NCI-H2171 (cell line): ENCODE results near the gene FOXB1.

Experiments used
- DNase-seq: peaks from one replicate; lab custom pipeline; 2025; lab: John Stamatoyannopoulos, UW

The FOXB1 gene

GRCh38 chr15:59998950-59999611 is 5.0 kb upstream of the FOXB1 start:
- DNase-seq, result no peak

GRCh38 chr15:59999612-60000112 is 4.4 kb upstream of the FOXB1 start:
- DNase-seq, result no peak

- DNase-seq, result no peak
These were observed 3.8 kb upstream of the FOXB1 start for GRCh38 chr15:60000113-60000823.

DNA sequence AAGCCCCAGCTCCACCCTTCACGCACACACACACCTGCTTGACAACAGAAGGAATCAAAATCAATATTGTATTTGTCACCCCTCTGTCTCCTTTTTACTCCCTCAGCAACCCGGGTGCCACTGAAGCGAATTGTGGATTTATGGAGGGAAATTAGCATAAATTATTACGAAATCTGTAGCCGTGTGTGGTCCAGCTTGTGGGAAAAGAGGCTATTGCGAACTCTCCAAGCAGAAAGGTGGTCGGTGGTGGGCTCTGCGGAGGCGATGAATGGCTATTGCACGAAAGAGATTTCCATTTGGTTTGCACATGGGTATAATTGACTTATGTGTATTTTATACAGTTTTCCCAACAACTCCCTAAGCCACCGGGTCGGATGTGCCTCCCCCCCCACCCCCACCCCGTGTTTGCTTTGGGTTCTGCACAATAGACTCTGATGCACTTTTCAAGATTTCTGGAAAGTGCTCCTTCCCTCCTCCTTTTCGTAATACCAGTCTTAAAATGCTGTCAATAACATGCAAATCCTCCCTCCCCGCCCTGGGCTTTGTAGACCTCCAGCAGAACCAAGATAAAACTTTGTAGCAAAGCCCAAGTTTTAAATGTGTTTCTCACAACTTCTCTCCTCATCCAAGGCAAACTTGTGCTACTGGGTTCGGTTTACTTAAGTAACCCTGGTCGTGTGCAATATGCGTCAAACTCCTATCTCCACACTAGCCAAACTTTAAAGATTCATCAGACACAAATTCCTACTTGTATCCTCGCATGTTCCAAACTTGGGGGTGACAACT is 3.1 kb upstream of the FOXB1 start:
- DNase-seq, result no peak

DNA sequence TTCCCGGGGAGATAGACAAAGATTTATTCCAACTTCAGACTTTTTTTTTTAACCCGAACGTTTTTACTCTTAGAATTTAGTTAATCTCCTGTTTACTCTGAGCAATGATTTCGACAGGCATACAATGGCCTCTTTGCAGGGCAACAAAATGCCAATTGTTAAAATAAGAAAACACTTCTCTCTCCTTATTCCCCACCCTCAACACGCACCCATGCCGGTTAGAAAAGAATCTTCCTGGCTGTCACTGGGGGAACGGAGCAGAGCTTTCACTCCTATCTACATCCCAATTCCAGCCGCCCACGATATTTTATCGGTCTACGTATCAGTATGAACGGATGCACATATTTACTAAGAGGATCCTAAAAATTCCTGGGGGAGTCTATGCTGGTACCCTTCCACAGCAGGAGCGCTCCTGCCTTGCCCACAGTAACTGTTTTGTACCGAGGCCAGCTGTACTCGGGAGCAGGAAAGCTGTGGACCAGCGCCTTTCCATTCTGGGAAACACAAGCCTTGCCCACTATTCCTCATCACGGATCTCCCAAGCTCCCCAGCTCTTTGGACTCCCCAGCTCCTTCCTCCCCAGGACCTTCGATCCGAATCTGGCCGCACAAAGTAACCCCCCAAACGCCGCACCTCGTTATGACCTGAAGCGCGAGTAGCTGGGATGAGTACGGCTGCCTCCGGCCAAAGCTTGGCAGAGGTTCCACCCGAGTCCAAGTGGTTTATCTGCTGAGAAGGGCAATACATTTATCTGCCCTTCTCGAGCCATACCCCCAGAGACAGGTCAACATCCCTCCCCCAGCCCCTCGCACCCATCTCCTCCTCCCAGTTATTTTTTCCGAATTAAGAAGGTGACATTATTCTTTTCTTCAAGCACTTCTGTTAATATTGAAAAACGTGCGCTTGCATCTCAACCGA is 2.2 kb upstream of the FOXB1 start:
- DNase-seq, result no peak

GRCh38 chr15:60002528-60003218 is 1.4 kb upstream of the FOXB1 start:
- no peak for DNase-seq

- DNase-seq, result no peak
These were observed 685 bp upstream of the FOXB1 start for GRCh38 chr15:60003243-60004008.

GRCh38 chr15:60004846-60005351 is 788 bp downstream of the FOXB1 start:
- DNase-seq, result no peak

DNA sequence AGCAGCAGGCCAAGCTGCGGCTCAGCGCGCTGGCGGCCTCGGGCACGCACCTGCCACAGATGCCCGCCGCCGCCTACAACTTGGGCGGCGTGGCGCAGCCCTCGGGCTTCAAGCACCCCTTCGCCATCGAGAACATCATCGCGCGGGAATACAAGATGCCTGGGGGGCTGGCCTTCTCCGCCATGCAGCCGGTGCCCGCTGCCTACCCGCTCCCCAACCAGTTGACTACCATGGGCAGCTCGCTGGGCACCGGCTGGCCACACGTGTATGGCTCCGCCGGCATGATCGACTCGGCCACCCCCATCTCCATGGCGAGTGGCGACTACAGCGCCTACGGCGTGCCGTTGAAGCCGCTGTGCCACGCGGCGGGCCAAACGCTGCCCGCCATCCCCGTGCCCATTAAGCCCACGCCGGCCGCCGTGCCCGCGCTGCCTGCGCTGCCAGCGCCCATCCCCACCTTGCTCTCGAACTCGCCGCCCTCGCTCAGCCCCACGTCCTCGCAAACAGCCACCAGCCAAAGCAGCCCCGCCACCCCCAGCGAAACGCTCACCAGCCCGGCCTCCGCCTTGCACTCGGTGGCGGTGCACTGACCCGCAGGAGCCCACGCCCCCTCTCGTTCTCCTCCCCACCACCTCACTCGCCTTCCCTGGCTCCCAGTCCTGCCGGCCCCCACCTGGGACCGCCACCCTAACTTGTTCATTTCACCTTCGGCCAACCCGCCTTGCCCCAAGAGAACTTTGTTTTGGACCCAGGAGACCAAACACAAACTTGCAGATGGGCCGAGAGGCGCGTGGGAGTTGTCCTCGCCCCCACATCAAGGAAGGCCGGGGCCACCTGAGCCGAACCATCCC is 1.5 kb downstream of the FOXB1 start:
- DNase-seq, result no peak

- no peak for DNase-seq
These were observed 2.2 kb downstream of the FOXB1 start for GRCh38 chr15:60006203-60006862.

- DNase-seq, result no peak
These were observed 2.8 kb downstream of the FOXB1 start for GRCh38 chr15:60006873-60007272.

DNA sequence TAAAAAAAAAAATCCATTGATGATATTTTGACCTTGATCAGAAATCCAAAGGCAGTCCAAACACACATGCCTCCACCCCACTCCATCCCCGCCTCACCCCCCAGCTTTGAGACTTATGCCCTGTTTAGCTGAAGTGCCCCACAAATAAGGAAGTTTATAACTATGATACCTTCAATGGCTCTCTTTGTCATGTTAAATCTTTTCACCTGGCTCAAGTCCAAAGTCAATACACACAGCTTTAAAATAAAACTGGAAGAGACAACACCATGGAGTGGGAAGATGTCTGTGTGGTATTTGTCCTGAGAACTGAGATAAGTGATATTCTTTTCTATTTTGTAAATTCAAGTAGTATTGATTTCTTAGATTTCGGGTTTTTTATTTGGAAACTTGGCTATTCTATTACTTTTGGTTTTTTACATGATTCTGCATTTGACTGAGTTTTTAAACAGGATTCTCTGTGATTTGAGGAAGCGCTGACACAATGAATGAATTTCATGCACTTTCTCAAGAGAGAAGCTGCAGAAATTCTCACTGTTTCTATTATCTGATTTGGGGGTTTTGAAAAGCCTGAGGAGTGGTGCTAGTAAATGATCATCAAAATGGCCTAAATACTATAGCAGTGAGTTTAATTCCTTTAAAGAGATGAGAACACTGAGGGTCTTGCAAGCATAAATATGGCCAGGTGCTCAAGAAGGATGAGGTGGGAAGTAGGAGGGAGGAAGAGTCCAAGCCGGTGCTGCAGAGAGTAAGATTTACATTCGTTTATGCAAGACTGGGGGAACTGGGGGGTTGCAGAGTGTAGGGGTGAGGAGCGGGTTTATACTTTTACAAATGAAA is 5.2 kb downstream of the FOXB1 start:
- no peak for DNase-seq

- no peak for DNase-seq
These were observed 6.0 kb downstream of the FOXB1 start for GRCh38 chr15:60009980-60010732.

GRCh38 chr15:60010858-60011257 is 6.7 kb downstream of the FOXB1 start:
- no peak for DNase-seq

DNA sequence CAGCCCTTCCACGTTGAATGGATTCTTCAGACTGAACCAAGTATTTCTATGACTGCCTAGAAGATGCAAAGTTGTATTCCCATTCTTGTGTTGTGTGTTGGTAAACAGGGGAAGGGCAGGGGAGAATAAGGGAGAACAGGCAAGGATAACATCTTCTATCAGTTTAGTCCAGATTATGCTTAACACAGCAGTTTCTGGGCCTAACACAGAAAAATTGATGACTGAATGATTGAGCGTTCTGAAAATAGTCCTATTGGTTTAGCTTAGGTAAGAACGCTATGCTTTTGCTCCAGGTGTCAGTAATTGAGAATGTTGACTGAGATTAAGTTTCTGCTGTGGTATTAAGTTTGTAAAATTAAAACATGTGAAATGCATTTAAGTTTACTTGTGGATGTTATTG is 8.6 kb downstream of the FOXB1 start:
- no peak for DNase-seq

DNA sequence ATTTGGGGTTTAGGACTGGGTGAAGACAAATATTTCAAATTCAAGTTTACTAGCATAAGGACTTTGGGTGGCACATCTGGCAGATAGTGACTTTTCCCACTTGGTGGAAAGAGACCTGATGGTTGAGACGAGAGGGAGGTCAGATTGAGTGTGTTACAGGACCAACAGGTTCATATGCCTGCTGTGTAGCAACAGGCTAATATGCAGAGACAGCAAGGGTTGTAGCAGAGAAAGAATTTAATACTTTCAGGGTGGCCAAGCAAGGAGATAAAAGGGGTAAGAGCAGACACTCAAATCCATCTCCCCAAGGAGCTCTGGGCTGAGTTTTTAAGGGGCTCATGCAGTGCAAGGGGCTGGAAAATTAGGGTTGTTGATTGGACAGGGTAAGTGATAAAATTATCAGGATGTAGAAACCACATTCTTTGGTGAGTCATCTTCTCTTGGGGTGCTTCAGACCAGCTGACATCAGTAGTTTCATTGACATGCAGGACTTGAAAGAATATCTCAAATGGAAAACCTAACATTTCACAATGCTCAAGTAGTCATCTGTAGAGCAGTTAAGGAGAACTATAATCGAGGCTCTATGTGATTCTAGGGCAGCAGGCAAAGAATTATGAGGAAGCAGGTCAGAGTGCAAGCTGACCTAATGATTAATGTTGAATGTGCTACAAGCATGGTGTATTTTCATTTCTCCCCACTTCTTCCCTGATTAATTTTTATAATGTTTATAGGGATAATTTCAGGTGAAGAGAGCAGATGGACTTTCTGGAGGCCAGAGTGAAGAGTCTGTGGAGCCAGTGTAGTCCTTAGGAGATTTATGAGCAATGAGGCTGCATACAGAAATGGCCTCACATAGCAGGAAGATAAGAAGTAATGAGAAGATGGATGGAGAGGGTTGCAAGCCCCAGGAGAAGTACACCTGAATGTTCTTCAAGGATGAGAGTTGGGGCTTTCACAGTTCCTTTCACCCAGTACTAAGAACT is 13.7 kb downstream of the FOXB1 start:
- no peak for DNase-seq
